ENCODE data around the gene LMTK3.

DNA sequence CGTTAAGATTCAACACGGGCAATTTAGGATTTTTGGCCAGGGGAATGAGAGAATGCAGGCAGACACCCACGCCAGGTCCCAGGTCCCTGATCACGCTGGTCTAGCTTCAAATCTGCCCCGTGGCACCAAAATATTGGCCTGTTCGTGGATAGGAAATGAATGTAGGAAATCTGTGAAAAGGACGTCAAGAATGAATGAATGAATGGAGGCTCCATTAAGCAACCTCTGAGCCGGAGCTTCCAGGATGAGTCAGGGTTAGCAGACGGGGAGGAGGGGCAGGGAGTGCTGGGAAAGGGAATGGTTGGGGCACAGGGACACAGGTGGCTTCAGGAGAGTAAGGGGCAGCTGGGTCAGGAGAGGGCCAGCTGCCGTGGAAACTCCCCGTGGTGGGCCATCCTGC lies 44.5 kb upstream of the LMTK3 start:
- no peak for TF ChIP-seq CTCF (IDR thresholded peaks at IDR 0.05; ENCODE audit: insufficient read depth, low read length)
- no peak for TF ChIP-seq REST (IDR thresholded peaks at IDR 0.05; ENCODE audit: insufficient replicate concordance, low read depth)
- no peak for TF ChIP-seq POLR2AphosphoS5 (IDR thresholded peaks at IDR 0.05; ENCODE audit: low read depth)
- no peak for TF ChIP-seq SPI1 (IDR thresholded peaks at IDR 0.05; ENCODE audit: borderline replicate concordance, low read depth)
- TF ChIP-seq GABPA (IDR thresholded peaks at IDR 0.05; ENCODE audit: low read depth) = no peak
